ENCODE results near the gene SH3PXD2A. TPM values are rescaled to one million over a fixed set of nuclear protein-coding genes. Genes with fewer than 3 reads are reported as not detected.

SH3PXD2A gene
- total RNA-seq, 2 donors from 2014 or later: 8.7 to 13.7 TPM

DNA sequence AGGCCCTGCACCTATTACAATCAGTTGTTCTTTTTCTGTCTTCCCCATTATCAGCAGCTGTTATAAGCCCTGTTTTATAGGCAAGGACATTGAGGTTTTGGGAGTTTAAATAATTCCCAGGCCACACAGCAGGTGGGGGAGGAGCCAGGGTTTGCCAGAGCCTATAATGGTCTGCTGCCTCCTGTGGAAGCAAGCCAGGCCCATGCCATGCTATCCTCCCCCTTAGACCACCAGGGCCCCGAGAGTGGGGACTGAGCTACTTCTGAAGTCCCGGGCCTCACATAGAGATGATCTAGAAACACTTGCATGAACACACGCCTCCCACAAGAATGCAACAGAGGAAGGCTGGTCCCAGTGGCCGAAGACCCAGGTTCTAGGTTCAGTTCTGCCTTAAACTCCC lies 141.7 kb downstream of the SH3PXD2A start:
- no peak for DNase-seq (ENCODE audit: low spot score in 2 of 2)
- no peak overlapping the region for H3K27ac Mint-ChIP-seq

DNA sequence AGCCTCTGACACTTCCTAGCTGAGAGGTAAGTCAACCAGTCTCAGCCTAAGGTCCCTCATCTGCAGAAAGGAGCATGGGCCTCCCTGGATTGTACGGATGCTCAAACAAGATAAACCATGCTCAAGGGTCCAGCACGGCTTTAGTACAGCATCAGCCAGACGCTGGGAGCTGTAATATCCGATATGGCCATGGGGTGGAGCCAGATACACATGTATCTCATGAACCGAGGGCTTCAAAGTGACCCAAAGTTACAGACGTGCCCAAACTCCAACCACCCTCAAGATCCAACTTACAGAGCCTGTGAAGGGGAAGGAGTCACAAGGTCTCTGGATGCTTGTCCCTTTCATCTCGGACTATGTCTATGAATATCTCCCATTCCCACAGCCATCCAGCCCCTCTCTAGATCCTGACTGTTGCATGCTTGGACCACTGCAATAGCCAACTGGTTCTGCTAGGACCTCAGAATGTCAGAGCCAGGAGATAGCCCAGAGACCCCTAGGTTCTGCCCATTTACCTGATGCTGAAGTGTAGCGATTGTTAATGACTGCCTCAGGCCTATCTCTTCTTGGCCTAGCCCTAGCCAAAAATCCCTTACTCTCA lies 142.4 kb downstream of the SH3PXD2A start:
- no peak overlapping the region for H3K27ac Mint-ChIP-seq
- peak; percentile 69 to 87 for DNase-seq (ENCODE audit: low spot score in 2 of 2)
- ATAC-seq: peak; percentile 85 to 89
- no peaks in the 10 kb centered on the region for H3K36me3 Mint-ChIP-seq
- no peaks in the 10 kb centered on the region for H3K9me3 Mint-ChIP-seq

More for the DNA sequence above, 141.7 kb downstream of the SH3PXD2A start:
- Mint-ChIP-seq H3K36me3 (no peaks in the 10 kb centered on the region), H3K9me3 (no peaks in the 10 kb centered on the region)
- no peak for ATAC-seq

DNA sequence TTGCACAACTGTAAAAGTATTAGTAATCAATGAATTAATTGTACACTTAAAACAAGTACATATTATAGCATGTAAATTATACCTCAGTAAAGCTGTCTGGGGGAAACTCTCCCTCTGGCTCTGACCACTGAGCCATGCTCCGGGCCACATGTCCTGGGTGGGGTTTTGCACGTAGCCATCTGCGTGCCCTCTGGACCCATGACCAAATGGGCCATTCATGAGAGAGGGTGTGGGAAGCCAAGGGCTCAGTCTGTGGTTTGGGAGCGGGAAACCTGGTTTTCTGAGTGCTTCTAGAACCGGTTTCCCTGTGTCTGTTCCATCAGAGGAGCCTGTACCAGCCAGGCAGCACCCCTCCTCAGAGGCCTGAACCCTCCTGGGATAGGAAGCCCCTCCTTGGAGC lies 143.2 kb downstream of the SH3PXD2A start:
- H3K9me3 Mint-ChIP-seq: no peaks in the 10 kb centered on the region
- no peak for DNase-seq (ENCODE audit: low spot score in 2 of 2)
- no peaks in the 10 kb centered on the region for H3K36me3 Mint-ChIP-seq
- H3K27ac Mint-ChIP-seq: no peak overlapping the region
- no peak for ATAC-seq

DNA sequence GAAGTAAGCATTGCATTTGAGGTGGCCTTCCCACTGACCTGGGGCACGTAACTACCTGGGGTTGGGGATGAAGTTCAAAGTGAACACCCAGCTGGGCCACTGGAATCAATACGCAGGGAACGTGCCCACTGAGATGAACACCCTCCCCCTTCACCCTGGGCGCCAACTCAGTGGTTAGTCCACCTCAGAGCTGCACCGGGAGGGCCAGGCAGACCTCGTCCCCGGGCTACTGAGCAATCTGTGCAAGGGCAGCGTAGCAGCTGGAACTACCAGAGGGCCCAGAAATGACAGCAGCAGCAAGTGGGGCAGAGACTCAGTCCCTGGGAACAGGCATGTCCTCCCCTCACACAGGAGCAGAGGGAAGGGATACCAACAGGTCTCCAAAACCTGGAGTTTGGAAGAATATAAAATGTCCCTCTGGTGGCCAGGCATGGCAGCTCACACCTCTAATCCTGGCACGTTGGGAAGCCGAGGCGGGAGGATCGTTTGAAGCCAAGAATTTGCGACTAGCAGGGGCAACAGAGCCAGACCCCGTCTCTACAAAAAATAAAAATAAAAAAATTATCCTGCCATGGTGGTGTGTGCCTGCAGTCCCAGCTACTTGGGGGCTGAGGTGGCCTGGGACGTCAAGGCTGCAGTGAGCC lies 143.9 kb downstream of the SH3PXD2A start:
- Mint-ChIP-seq H3K27ac (no peak overlapping the region), H3K9me3 (no peaks in the 10 kb centered on the region), H3K36me3 (no peaks in the 10 kb centered on the region)
- no peak for DNase-seq (ENCODE audit: low spot score in 2 of 2)
- no peak for ATAC-seq

DNA sequence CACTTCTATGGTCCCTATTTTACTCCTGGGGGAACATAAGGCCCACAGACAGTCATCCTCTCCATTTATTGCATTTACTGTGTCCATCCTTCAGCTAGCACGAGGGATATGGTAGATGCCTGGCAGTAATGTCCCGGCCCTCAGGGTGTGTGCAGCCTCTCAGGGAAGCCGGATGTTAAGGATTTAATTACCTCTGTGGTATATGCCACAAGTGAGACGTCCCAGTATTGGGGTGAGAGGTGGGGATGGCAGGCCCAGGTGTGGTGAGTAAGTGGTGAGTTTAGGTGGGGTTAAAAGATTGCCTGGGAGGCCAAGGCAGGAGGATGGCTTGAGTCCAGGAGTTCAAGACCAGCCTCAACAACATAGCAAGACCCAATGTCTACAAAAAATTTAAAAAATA lies 144.9 kb downstream of the SH3PXD2A start:
- DNase-seq (ENCODE audit: low spot score in 2 of 2) (no peak), ATAC-seq (no peak)
- Mint-ChIP-seq H3K9me3 (no peaks in the 10 kb centered on the region), H3K36me3 (no peaks in the 10 kb centered on the region), H3K27ac (no peak overlapping the region)

DNA sequence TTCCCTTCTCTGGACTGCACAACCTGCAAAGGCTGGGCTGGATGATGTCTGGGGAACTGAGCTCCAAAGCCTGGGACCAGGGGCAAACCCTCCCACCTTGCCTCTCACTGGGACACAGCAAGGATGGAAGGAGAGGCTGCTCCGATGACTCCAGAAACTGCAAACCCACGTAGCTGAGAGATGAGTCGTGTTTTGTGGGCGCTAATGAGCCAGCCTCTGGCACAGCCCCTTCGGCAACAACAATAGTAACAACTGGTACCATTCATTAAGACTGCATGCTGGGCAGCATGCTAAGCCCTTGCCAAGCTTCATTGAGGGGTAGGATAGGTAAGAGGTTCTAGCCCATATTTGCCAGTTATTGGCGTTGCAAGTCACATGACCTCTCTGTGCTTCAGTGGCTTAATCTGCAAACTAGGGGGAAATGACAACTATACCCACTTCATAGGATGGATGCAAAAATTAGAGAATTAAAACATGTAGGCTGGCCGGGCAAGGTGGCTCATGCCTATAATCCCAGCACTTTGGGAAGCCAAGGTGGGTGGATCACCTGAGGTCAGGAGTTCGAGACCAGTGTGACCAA lies 145.9 kb downstream of the SH3PXD2A start:
- ATAC-seq (no peak), DNase-seq (ENCODE audit: low spot score in 2 of 2) (no peak)
- no peaks in the 10 kb centered on the region for H3K36me3 Mint-ChIP-seq
- no peak overlapping the region for H3K27ac Mint-ChIP-seq
- no peaks in the 10 kb centered on the region for H3K9me3 Mint-ChIP-seq

DNA sequence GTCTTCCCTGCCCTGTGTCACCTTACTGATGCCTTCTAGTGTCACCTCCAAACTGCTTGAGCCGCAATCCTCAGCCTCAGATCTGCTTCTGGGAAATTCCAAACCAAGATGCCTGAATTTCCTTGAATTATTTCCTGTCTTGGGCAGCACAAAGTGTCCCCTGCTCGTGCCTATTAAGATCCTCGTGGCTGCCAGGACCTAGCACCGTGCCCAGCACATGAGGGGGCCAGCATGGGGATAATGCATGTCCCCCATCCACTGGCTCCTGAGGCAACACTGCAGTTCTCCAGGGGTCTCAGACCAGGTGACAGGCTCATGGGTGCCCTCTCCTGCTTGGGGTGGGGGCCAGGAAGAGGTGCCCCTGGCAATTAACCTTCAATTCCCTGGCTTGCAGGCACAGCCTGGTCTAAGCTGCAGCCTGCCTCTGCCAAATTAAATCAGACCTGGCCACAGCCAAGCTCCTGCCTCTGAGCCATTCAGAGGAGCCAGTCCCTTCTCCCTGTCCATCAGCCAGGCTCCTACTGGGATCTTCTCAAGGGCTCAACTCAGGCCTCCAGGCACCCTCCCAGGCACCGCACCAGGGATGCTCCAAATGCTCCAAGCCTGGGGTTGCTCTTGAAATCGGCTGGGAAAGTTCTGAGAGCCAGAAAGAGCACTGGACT lies 146.6 kb downstream of the SH3PXD2A start:
- H3K27ac Mint-ChIP-seq: no peak overlapping the region
- H3K36me3 Mint-ChIP-seq: no peaks in the 10 kb centered on the region
- no peaks in the 10 kb centered on the region for H3K9me3 Mint-ChIP-seq
- DNase-seq (ENCODE audit: low spot score in 2 of 2) (no peak), ATAC-seq (no peak)

DNA sequence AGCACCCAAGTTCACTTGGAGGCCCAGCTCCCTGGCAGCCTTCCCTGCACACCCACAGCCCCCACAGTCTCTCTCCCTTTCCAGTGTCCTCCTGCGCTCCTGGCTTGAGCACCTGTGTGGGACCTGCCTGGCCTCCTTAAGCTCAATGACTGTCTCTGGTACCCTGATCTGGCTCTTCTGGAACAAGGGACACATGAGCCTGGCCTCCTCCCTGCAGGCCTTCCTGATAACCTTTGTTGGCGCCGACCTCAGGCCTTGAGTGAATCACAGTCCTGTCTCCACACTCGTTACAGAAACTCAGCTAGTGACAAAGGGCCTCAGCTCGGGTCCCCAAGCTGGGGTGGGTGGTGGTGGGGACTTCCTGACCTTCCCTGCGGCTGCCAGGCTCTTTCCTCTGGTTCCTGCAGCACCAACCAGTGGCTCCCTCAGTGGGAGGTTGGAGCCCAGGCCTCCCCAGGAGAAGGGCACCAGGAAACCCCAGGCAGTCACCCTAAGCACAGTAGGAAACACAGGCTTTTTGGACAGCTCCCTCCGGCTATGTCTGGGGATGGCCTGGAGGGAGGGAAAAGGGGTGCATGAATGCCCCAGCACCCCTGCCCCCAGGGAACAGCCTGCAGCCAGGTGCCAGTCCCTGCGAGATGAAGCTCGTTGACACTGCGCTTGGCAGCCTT lies 147.3 kb downstream of the SH3PXD2A start:
- Mint-ChIP-seq H3K27ac (no peak overlapping the region), H3K36me3 (no peaks in the 10 kb centered on the region), H3K9me3 (no peaks in the 10 kb centered on the region)
- ATAC-seq: no peak
- no peak for DNase-seq (ENCODE audit: low spot score in 2 of 2)

DNA sequence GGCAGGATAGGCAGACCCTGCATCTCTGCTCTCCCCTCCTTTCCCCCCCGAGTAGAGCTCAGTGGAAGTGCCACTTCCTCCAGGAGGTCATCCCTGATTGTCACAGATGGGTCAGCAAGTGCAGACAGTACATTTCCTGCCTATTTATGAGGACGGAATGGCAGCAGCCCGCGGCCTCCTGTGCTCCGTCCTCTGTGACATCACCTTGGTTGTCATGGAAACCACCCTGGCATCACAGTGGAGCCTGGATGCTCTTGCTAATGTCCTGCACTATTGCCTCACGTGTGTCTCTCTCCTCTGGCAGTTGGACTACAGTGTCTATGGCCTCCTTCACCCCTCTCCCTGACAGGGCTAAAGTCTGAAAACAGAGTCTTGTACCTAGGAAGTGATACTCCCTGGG lies 148.6 kb downstream of the SH3PXD2A start:
- ATAC-seq (no peak), DNase-seq (ENCODE audit: low spot score in 2 of 2) (no peak)
- Mint-ChIP-seq H3K36me3 (no peaks in the 10 kb centered on the region), H3K27ac (no peak overlapping the region), H3K9me3 (no peaks in the 10 kb centered on the region)

DNA sequence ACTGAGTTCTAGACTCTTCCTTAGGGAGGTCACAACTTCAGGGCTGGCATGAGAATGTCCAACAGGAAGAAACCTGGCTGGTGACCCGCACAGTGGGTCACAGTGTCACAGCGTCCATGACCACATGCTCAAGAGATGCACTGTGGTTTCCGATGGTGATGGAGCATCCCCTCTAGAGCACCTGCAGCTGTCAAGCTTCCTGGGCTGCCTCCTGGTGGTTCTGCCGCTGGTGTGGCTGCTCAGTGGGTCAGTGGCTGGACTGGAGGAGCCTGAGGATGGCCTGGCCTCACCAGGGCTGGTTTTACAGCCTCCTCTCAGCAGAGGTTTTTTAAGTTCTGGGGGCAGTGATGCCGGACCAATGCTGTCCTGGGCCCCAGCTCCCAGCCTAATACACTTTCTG lies 149.3 kb downstream of the SH3PXD2A start:
- DNase-seq (ENCODE audit: low spot score in 2 of 2) (no peak), ATAC-seq (no peak)
- H3K36me3 Mint-ChIP-seq: no peaks in the 10 kb centered on the region
- H3K9me3 Mint-ChIP-seq: no peaks in the 10 kb centered on the region
- H3K27ac Mint-ChIP-seq: no peak overlapping the region

DNA sequence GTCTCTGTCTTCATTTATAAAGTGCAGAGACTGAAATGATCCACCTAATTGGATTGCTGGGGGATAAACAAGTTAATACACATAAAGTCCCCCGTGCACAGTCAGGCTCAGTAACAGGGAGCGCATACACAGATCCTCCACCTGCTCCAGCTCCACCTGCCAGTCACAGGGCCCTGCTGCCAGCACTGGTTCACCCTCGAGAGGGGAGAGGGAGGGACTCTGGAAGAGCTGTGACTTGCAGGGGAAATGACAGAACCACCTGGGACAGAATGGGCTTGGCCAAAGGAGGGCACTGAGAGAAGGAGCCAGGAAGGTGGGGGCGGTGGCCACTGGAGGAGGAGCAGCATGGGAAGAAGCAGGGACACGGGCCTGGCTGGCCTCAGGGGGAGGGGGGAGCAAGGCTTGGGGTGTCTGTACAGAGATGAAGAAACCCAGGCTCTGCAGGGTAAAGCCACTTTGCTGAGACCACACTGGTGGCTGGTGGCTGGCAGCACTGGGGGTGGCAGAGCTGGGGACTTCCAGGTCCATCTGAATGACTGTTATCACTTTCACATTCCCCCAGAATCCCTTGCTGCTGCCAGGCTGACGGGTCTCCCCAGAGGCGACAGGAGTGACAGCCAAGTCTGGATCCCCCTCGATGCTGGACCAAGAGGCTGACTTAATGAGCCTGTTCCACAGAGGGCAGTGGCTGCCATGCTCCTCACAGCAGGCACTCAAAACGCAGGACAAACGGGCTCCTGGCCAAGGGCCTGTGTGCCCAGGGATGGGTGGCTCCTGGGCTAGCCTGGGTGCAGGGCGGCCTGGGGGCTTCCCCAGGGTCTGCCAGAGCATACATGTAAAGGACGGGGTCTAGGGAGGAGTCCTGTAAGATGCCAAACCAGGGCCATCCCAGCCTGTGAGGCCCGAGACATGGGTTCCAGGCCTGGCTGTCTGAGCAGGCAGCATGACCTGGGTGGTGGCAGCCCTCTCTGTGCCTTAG lies 151.1 kb downstream of the SH3PXD2A start:
- ATAC-seq: peak in 1 of 2 donors; percentile 20
- no peak overlapping the region for H3K27ac Mint-ChIP-seq
- DNase-seq (ENCODE audit: low spot score in 2 of 2): no peak
- H3K9me3 Mint-ChIP-seq: no peaks in the 10 kb centered on the region
- no peaks in the 10 kb centered on the region for H3K36me3 Mint-ChIP-seq

DNA sequence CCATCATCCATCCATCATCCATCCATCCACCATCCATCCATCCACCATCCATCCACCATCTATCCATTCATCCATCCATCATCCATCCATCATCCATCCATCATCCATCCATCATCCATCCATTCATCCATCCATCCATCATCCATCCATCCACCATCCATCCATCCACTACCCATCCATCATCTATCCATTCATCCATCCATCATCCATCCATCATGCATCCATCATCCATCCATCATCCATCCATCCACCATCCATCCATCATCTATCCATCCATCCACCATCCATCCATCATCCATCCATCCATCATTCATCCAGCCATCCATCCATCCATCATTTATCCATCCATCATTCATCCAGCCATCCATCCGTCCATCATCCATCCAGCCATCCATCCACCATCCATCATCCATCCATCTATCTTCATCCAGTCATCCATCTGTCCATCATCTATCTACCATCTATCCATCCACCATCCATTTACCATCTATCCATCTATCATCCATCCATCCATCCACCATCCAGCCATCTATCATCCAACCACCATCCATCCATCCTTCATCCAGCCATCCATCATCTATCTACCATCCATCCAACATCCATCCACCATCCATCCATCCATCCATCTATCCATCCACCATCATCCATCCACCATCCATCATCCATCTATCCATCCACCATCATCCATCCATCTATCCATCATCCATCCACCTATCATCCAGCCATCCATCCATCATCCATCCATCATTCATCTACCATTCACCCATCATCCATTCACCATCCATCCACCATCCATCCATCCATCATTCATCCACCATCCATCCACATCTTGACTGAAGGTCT lies 153.8 kb downstream of the SH3PXD2A start:
- DNase-seq (ENCODE audit: low spot score in 2 of 2) (no peak), ATAC-seq (no peak)
- Mint-ChIP-seq H3K36me3 (no peaks in the 10 kb centered on the region), H3K27ac (no peak overlapping the region), H3K9me3 (no peaks in the 10 kb centered on the region)

DNA sequence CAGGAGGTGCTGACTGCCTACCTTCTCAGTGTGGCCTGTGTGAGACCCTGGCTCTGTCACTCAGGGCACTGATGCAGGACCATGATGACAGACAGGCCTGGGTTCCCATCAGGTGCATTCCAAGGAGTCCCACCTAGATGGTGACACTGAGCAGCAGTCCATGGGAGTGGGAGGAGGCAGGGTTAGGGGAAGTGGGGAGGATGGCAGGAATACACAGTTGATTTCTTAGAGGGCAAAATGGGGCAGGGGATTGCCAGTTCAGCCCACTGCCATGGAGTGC lies 155.0 kb downstream of the SH3PXD2A start:
- Mint-ChIP-seq H3K27ac (peak overlapping the region in 1 of 2 donors; percentile 35), H3K36me3 (no peaks in the 10 kb centered on the region), H3K9me3 (no peaks in the 10 kb centered on the region)
- no peak for ATAC-seq
- no peak for DNase-seq (ENCODE audit: low spot score in 2 of 2)

DNA sequence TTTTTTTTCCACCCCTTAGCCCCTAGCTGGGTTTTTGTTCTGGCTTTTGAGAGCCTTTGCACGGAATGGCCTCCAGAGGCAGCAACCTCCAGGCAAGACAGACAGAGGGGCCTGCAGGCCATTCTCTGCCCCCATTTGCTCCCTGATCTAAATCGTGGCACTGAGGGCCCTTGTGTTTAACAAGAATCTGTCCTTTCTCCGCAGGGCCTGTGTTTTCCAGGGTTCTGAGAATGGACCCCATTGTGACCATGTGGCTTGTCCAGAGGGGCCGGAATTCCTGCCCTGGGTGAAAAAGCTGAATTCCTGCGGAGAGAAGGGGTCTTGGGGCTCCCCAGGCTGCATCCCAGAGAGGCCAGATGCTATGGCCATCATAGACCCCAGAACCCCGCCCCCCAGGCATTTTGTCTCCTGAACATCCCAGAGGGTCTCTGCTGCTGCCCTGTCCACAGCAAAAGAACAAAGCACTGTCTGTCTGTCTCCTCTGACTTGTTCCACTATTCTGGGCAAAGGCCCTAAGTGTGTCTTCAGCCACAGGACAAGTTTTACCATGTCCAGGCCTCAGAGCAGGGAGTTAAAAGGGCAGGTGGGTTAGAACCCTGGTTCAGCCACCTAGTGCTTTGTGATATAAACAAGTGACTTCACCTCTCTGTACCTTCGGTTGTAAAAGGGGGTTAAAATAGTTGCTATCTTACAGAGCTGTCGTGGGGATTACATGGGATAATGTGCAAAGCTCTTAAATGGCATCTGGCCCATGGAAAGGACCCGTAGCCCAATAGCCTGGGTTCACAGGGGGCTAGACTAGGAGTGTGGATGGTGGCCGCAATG lies 155.6 kb downstream of the SH3PXD2A start:
- DNase-seq (ENCODE audit: low spot score in 2 of 2) (no peak), ATAC-seq (no peak)
- Mint-ChIP-seq H3K9me3 (no peaks in the 10 kb centered on the region), H3K36me3 (no peaks in the 10 kb centered on the region), H3K27ac (peak overlapping the region; percentile 10 to 35)

DNA sequence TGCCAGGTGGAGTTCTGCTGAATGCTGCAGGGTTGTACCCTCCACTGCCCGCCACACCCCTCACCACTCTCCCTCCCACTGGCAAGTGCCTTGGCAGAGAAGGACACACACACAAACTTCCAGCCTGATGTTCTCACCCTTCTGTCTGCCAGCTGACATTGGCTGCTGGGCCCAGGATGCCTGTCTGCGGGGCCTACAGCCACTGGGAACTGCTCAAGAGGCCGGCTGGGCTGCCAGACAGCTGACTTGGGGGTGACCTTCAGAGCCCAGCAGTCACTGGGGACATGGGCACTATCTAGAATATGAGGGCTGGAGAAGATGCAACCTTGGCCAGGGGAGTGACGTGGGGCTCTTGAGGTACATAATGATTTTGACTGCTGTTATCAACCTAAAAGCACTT lies 157.1 kb downstream of the SH3PXD2A start:
- Mint-ChIP-seq H3K27ac (no peak overlapping the region), H3K36me3 (no peaks in the 10 kb centered on the region), H3K9me3 (no peaks in the 10 kb centered on the region)
- no peak for ATAC-seq
- no peak for DNase-seq (ENCODE audit: low spot score in 2 of 2)

Data from activated naive CD4-positive, alpha-beta T cell treated with anti-CD3 and anti-CD28 coated beads, Interleukin-2, amount 50 U/mL, for 72 hours (primary cell).